HepG2 (cell line): ENCODE measurements around the gene EEPD1. TPM values are rescaled to one million over a fixed set of nuclear protein-coding genes. Genes with fewer than 3 reads are reported as not detected.

Experiments used
- CCDC6 ChIP-seq: sonication (generic); formaldehyde crosslinking; IDR thresholded peaks from 2 replicates; pipeline ENCODE4 v1.8.1; 2022; ENCODE audit warnings: mild to moderate bottlenecking, missing genetic modification reagents, moderate library complexity
- ERF ChIP-seq: IDR thresholded peaks from 2 replicates; pipeline ENCODE4 v1.6.1; 2018; ENCODE audit warnings: missing biosample characterization, missing genetic modification reagents
- GLI4 ChIP-seq: sonication (generic); formaldehyde crosslinking; IDR thresholded peaks from 2 replicates; pipeline ENCODE4 v1.5.1; 2020; ENCODE audit warnings: missing genetic modification reagents, mild to moderate bottlenecking, moderate library complexity, borderline replicate concordance
- HNF4A ChIP-seq: sonication (generic); formaldehyde crosslinking; IDR thresholded peaks from 2 replicates; pipeline ENCODE4 v1.4.0; 2020; ENCODE audit warnings: missing genetic modification reagents
- MED13 ChIP-seq: sonication (generic); formaldehyde crosslinking; IDR thresholded peaks from 2 replicates; pipeline ENCODE4 v1.5.0; 2020; ENCODE audit warnings: missing genetic modification reagents
- MIER3 ChIP-seq: IDR thresholded peaks from 2 replicates; pipeline ENCODE4 v1.6.1; 2016; ENCODE audit warnings: missing compliant biosample characterization, borderline replicate concordance
- NR3C1 ChIP-seq: sonication (generic); formaldehyde crosslinking; IDR thresholded peaks from 2 replicates; pipeline ENCODE4 v1.4.0; 2020; ENCODE audit warnings: missing genetic modification reagents
- PHF21A ChIP-seq: sonication (generic); formaldehyde crosslinking; IDR thresholded peaks from 2 replicates; pipeline ENCODE4 v1.5.0; 2020; ENCODE audit warnings: mild to moderate bottlenecking, missing genetic modification reagents
- SIN3B ChIP-seq: fragments of 150-350 bp; IDR thresholded peaks from 2 replicates; pipeline ENCODE4 v1.6.1; 2014; ENCODE audit warnings: low read length
- TARDBP ChIP-seq: sonication (generic); formaldehyde crosslinking; IDR thresholded peaks from 2 replicates; pipeline ENCODE4 v1.8.0; 2022; ENCODE audit warnings: mild to moderate bottlenecking, missing genetic modification reagents
- TBL1XR1 ChIP-seq: fragments of 150-350 bp; IDR thresholded peaks from 2 replicates; pipeline ENCODE4 v1.6.1; 2014; ENCODE audit warnings: borderline replicate concordance, low read length; ENCODE audit not compliant: partially characterized antibody
- TEAD2 ChIP-seq: sonication (generic); formaldehyde crosslinking; IDR thresholded peaks from 2 replicates; pipeline ENCODE4 v1.9.0; 2021; ENCODE audit warnings: missing genetic modification reagents
- TRIM24 ChIP-seq: sonication (generic); formaldehyde crosslinking; IDR thresholded peaks from 2 replicates; pipeline ENCODE4 v1.8.0; 2022; ENCODE audit warnings: mild to moderate bottlenecking, missing genetic modification reagents
- ZFP36 ChIP-seq: fragments of 150-350 bp; IDR thresholded peaks from 2 replicates; pipeline ENCODE4 v1.6.1; 2018; ENCODE audit warnings: borderline replicate concordance, low read length, low read depth; ENCODE audit not compliant: partially characterized antibody
- ZNF350 ChIP-seq: sonication (generic); formaldehyde crosslinking; IDR thresholded peaks from 2 replicates; pipeline ENCODE4 v1.4.0; 2020; ENCODE audit warnings: mild to moderate bottlenecking, low read depth, missing genetic modification reagents, borderline replicate concordance
- ZNF468 ChIP-seq: sonication (generic); formaldehyde crosslinking; IDR thresholded peaks from 2 replicates; pipeline ENCODE4 v1.8.0; 2022; ENCODE audit warnings: mild to moderate bottlenecking, moderate library complexity, missing genetic modification reagents
- ZNF484 ChIP-seq: sonication (generic); formaldehyde crosslinking; IDR thresholded peaks from 2 replicates; pipeline ENCODE4 v1.5.1; 2020; ENCODE audit warnings: mild to moderate bottlenecking, low read depth, missing genetic modification reagents, borderline replicate concordance
- ZNF552 ChIP-seq: sonication (generic); formaldehyde crosslinking; IDR thresholded peaks from 2 replicates; pipeline ENCODE4 v1.9.0; 2022; ENCODE audit warnings: missing genetic modification reagents, mild to moderate bottlenecking, borderline replicate concordance
- ZSCAN21 ChIP-seq: sonication (generic); formaldehyde crosslinking; IDR thresholded peaks from 2 replicates; pipeline ENCODE4 v1.8.0; 2022; ENCODE audit warnings: mild to moderate bottlenecking, missing genetic modification reagents, moderate library complexity, borderline replicate concordance
- ZZZ3 ChIP-seq: sonication (generic); formaldehyde crosslinking; IDR thresholded peaks from 2 replicates; pipeline ENCODE4 v1.4.0; 2020; ENCODE audit warnings: missing genetic modification reagents, mild to moderate bottlenecking, borderline replicate concordance
- polyA plus RNA-seq, 8 experiments: library from polyadenylated mRNA; depleted of rRNA in 3 of 8; stranded (reverse) in 7 of 8; unstranded in 1 of 8; fragments of >200 nt; fragmentation: Illumina TruSeq in 4 of 8; extraction: Trizol in 4 of 8; gene quantifications; 2 replicates each; pipeline versions ENCODE4 v1.2.1 to v1.2.3, GENCODE V29; 2011 to 2016; ENCODE audit warnings: low read depth in 4 of 8, missing spikeins in 1 of 8, mixed read lengths in 1 of 8; ENCODE audit not compliant: insufficient read depth in 1 of 8
- total RNA-seq, 5 experiments: library from RNA; depleted of rRNA; stranded (reverse); fragments of >200 nt; fragmentation: Illumina TruSeq; extraction: Trizol; gene quantifications; 2 replicates each; pipeline ENCODE4 v1.2.3, GENCODE V29; 2016; ENCODE audit warnings: low read depth in 1 of 5
- TF ChIP-seq, protein P1 (sequence below): sonication (generic); formaldehyde crosslinking; IDR thresholded peaks from 2 replicates; pipeline ENCODE4 v1.4.0; 2020; ENCODE audit warnings: missing genetic modification reagents, mild to moderate bottlenecking, borderline replicate concordance
- TF ChIP-seq, protein P2 (sequence below): sonication (generic); formaldehyde crosslinking; conservative IDR thresholded peaks from 2 replicates; pipeline ENCODE4 v1.4.0; 2020; ENCODE audit warnings: mild to moderate bottlenecking, missing genetic modification reagents, moderate library complexity

EEPD1 gene
- total and polyA plus RNA-seq, 2 of the 13 experiments (the other 11 are each of a cell fraction or from before 2014, with no cell fraction given): 10.1 to 16.4 TPM

DNA sequence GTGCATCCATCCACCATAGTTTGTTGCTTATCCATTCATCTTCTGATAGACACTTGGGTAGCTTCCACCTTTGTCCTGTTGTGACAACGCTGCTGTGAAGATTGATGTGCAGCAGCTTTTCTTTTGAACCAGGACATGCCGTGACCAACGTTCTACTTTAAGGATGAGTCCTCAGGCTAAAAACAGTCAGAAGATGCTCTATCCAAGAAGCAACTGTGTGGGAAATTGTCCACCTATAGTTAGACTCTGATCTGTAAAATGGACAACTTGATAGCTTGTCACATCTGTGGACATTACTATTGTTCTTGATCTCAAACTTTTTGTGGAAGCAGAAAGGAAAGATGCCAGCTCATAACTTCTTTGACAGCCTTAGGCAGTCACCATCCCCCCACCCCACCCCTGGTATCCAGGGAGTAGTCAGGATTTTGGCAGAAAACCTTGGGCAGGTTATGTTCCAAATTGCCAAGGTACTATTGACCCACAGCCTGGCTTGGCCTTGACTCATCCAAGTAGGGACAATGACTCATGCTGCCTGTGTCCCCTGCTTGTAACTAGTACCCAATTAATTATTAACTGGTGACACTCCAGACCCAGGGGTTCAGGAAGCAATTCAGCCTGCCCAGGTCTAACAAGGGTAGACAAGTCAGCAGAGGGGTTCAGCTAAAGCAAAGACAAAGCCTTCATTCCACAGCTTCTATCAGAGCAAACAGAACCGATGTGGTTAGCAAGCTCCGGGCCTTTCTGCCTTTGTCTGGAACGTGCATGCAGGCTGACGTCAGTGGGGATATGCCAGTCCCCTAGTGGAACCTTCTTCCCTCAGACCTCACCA lies 137.0 kb downstream of the EEPD1 start (continued):
- TF ChIP-seq MIER3 (CRISPR knock-in tag) (peak; percentile 59; the same call in 1 of the 2 replicates), ZNF552 (CRISPR knock-in tag) (no peak), ZNF350 (CRISPR knock-in tag) (peak; percentile 82; the same call in 1 of the 2 replicates), TEAD2 (CRISPR knock-in tag) (no peak), PHF21A (CRISPR knock-in tag) (peak; percentile 94), GLI4 (CRISPR knock-in tag) (no peak), TARDBP (CRISPR knock-in tag) (no peak), ERF (peak; percentile 95; the same call in 1 of the 2 replicates), TRIM24 (no peak), MED13 (CRISPR knock-in tag) (peak; percentile 54; the same call in 1 of the 2 replicates), ZNF484 (CRISPR knock-in tag) (no peak), ZZZ3 (0 out of 2 replicates have a peak, but pooled peaks have one; percentile 21), TBL1XR1 (peak; percentile 51), HNF4A (CRISPR knock-in tag) (peak; percentile 84), ZSCAN21 (no peak), NR3C1 (CRISPR knock-in tag) (no peak), SIN3B (no peak), ZFP36 (no peak), CCDC6 (CRISPR knock-in tag) (0 out of 2 replicates have a peak, but pooled peaks have one; percentile 45), ZNF468 (CRISPR knock-in tag) (no peak)
- TF ChIP-seq, protein P1, sequence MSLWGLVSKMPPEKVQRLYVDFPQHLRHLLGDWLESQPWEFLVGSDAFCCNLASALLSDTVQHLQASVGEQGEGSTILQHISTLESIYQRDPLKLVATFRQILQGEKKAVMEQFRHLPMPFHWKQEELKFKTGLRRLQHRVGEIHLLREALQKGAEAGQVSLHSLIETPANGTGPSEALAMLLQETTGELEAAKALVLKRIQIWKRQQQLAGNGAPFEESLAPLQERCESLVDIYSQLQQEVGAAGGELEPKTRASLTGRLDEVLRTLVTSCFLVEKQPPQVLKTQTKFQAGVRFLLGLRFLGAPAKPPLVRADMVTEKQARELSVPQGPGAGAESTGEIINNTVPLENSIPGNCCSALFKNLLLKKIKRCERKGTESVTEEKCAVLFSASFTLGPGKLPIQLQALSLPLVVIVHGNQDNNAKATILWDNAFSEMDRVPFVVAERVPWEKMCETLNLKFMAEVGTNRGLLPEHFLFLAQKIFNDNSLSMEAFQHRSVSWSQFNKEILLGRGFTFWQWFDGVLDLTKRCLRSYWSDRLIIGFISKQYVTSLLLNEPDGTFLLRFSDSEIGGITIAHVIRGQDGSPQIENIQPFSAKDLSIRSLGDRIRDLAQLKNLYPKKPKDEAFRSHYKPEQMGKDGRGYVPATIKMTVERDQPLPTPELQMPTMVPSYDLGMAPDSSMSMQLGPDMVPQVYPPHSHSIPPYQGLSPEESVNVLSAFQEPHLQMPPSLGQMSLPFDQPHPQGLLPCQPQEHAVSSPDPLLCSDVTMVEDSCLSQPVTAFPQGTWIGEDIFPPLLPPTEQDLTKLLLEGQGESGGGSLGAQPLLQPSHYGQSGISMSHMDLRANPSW: peak; percentile 69; the same call in 1 of the 2 replicates
- TF ChIP-seq, protein P2, sequence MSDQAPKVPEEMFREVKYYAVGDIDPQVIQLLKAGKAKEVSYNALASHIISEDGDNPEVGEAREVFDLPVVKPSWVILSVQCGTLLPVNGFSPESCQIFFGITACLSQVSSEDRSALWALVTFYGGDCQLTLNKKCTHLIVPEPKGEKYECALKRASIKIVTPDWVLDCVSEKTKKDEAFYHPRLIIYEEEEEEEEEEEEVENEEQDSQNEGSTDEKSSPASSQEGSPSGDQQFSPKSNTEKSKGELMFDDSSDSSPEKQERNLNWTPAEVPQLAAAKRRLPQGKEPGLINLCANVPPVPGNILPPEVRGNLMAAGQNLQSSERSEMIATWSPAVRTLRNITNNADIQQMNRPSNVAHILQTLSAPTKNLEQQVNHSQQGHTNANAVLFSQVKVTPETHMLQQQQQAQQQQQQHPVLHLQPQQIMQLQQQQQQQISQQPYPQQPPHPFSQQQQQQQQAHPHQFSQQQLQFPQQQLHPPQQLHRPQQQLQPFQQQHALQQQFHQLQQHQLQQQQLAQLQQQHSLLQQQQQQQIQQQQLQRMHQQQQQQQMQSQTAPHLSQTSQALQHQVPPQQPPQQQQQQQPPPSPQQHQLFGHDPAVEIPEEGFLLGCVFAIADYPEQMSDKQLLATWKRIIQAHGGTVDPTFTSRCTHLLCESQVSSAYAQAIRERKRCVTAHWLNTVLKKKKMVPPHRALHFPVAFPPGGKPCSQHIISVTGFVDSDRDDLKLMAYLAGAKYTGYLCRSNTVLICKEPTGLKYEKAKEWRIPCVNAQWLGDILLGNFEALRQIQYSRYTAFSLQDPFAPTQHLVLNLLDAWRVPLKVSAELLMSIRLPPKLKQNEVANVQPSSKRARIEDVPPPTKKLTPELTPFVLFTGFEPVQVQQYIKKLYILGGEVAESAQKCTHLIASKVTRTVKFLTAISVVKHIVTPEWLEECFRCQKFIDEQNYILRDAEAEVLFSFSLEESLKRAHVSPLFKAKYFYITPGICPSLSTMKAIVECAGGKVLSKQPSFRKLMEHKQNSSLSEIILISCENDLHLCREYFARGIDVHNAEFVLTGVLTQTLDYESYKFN (CRISPR knock-in tag): peak; percentile 97
